ENCODE data around the gene TNRC6A. TPM values are rescaled to one million over a fixed set of nuclear protein-coding genes. Genes with fewer than 3 reads are reported as not detected.
"Not testable (repeated sequence)": the region's sequence is repeated elsewhere in the genome, so short reads cannot be mapped to it uniquely, and the experiment has no call there.

The TNRC6A gene
- total and polyA plus RNA-seq, 2 experiments from 2014 or later = 24.5 to 33.1 TPM

DNA sequence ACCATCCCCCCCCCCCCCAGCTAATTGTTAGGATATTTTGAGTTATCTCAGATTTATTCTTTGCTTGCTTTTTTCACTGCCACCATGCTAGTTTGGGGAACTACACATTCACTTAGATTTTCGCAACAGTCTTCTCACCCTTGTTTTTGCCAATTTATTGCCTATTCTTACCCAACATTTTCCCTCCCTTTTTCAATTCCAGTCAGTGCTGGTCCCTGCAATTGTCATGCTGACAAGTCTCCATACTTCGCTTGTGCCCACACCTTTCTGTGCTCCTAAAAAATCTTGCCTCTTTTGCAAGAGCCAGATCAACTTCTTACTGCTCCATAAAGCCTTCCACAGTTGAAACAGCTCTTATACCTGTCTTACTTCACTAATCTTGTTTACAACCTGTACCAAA, 16.3 kb downstream of the TNRC6A start:
- Histone ChIP-seq H3K4me3 (no peak overlapping the region), H3K9me3 (ENCODE audit: low read depth) (no peaks in the 10 kb centered on the region), H3K27ac (no peak overlapping the region), H3K36me3 (no peaks in the 10 kb centered on the region), H3K27me3 (no peaks in the 10 kb centered on the region), H3K4me1 (ENCODE audit: low read depth) (peaks cover 3% of the 10 kb centered on the region)
- no peak for DNase-seq (ENCODE audit: low read depth in 1 of 2, low spot score in 1 of 2)
- TF ChIP-seq, protein P1, sequence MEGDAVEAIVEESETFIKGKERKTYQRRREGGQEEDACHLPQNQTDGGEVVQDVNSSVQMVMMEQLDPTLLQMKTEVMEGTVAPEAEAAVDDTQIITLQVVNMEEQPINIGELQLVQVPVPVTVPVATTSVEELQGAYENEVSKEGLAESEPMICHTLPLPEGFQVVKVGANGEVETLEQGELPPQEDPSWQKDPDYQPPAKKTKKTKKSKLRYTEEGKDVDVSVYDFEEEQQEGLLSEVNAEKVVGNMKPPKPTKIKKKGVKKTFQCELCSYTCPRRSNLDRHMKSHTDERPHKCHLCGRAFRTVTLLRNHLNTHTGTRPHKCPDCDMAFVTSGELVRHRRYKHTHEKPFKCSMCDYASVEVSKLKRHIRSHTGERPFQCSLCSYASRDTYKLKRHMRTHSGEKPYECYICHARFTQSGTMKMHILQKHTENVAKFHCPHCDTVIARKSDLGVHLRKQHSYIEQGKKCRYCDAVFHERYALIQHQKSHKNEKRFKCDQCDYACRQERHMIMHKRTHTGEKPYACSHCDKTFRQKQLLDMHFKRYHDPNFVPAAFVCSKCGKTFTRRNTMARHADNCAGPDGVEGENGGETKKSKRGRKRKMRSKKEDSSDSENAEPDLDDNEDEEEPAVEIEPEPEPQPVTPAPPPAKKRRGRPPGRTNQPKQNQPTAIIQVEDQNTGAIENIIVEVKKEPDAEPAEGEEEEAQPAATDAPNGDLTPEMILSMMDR (IDR thresholded peaks at IDR 0.05; ENCODE audit: low read depth, low read length) = no peak

DNA sequence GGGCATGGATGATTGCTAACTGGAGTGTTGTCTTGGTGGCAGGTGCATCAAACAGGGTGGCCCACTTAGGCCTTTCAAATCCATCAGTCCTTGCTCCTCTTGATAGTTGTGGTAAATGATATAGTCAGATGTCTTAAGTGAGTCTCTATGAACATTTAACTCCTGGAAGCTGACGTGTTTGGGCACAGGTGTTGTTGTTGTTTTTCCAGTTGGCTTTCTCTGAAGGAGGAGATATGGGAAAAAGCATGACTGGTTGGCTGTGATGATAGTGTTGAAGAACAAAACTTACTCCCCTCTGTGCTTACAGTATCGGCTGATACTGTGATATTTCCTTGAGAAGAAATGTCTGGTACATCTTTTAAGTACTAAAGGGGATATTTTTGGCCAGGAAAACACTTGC, 18.0 kb downstream of the TNRC6A start:
- TF ChIP-seq, protein P1 (IDR thresholded peaks at IDR 0.05; ENCODE audit: low read depth, low read length) = no peak
- Histone ChIP-seq H3K27me3 (no peaks in the 10 kb centered on the region), H3K4me1 (ENCODE audit: low read depth) (peaks cover 3% of the 10 kb centered on the region), H3K4me3 (no peak overlapping the region), H3K27ac (peak overlapping the region; percentile 43), H3K9me3 (ENCODE audit: low read depth) (no peaks in the 10 kb centered on the region), H3K36me3 (peaks cover 4% of the 10 kb centered on the region)
- DNase-seq (ENCODE audit: low read depth in 1 of 2, low spot score in 1 of 2) = no peak

DNA sequence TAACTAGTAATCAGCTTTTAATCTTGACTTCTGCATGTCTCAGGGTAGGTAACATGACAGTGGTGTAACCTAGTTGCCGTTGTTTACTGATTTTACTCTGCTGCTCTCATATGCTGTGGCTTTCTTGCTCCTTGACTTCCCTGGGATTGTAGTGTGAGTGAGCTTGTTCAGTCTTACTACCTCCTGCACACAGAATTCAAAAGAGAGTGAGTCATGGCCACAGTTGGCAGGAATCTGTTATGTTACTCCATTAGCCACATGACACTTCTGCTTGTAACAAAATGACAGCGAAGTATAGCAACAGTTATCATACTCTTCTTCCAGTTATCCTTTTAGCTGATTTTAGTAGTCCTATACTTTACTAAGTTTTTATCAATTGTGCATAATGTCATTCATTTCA, 18.8 kb downstream of the TNRC6A start:
- Histone ChIP-seq H3K36me3 (peaks cover 4% of the 10 kb centered on the region), H3K4me1 (ENCODE audit: low read depth) (peaks cover 9% of the 10 kb centered on the region), H3K27ac (peak overlapping the region; percentile 43), H3K4me3 (no peak overlapping the region), H3K27me3 (no peaks in the 10 kb centered on the region), H3K9me3 (ENCODE audit: low read depth) (no peaks in the 10 kb centered on the region)
- DNase-seq (ENCODE audit: low read depth in 1 of 2, low spot score in 1 of 2) = peak in 1 of 2 donors; percentile 90
- TF ChIP-seq, protein P1 (IDR thresholded peaks at IDR 0.05; ENCODE audit: low read depth, low read length) = no peak

DNA sequence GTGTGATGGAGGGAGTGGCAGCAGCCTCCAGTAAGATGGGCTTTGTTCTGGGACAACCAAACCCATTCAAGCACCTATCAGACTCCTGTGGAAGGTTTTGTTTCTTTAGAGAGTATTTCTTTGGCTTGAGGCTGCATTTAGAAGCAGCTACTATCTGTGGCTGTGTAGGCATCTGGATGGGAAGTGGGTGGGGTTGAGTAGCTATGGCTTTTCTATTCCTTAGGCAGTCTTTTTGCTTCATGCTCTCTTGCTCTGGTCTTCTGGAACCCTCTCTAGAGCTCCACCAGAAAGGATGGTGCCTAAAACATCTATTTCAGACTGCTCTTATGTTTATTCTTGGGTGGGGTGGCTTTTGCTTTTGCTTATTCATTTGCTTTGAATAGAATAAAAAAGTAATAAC, 19.9 kb downstream of the TNRC6A start:
- DNase-seq (ENCODE audit: low read depth in 1 of 2, low spot score in 1 of 2) = no peak
- no peaks in the 10 kb centered on the region for H3K27me3 ChIP-seq

DNA sequence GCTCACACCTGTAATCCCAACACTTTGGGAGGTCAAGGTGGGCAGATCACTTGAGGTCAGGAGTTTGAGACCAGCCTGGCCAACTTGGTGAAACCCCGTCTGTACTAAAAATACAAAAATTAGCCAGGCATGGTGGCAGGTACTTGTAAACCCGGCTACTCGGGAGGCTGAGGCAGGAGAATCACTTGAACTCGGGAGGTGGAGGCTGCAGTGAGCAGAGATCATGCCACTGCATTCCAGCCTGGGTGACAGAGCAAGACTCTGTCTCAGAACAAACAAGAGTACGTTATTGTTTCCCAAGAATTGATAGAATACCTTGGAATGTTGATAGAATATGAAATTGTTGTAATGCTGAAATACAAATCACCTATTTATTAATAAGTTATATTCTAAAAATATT, 20.4 kb downstream of the TNRC6A start:
- not testable (repeated sequence) for DNase-seq (ENCODE audit: low read depth in 1 of 2, low spot score in 1 of 2); H3K36me3 ChIP-seq; H3K9me3 ChIP-seq (ENCODE audit: low read depth); H3K4me3 ChIP-seq; H3K27ac ChIP-seq; H3K27me3 ChIP-seq
- H3K4me1 ChIP-seq (ENCODE audit: low read depth) = peaks cover 20% of the 10 kb centered on the region

More for the DNA sequence above, 19.9 kb downstream of the TNRC6A start:
- Histone ChIP-seq H3K4me1 (ENCODE audit: low read depth) (peaks cover 20% of the 10 kb centered on the region), H3K36me3 (peaks cover 4% of the 10 kb centered on the region), H3K27ac (no peak overlapping the region), H3K4me3 (no peak overlapping the region), H3K9me3 (ENCODE audit: low read depth) (no peaks in the 10 kb centered on the region)
- TF ChIP-seq, protein P1 (IDR thresholded peaks at IDR 0.05; ENCODE audit: low read depth, low read length) = no peak

DNA sequence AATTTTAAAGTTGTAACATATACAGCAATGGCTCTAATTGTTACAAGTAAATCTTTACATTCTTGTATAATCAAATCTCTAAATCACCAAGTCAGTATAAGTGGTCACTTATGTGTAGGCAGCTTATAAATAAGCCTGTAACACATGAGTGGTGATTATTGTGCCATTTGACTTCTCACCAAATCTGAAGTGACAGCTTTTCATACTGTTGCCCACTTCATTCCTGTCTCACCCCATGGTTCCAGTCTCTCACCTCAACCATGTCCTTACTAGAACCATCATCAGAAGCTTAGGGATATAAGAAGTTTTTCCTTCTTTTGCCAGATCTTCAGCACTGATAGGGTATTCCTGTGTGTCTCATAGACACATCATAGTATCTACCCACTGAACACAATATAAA, 23.5 kb downstream of the TNRC6A start:
- DNase-seq (ENCODE audit: low read depth in 1 of 2, low spot score in 1 of 2) = no peak
- H3K4me1 ChIP-seq (ENCODE audit: low read depth) = peaks cover 21% of the 10 kb centered on the region
- H3K27me3 ChIP-seq = no peaks in the 10 kb centered on the region
- TF ChIP-seq, protein P1 (IDR thresholded peaks at IDR 0.05; ENCODE audit: low read depth, low read length) = no peak
- H3K27ac ChIP-seq = no peak overlapping the region
- no peak overlapping the region for H3K4me3 ChIP-seq
- H3K9me3 ChIP-seq (ENCODE audit: low read depth) = no peaks in the 10 kb centered on the region
- H3K36me3 ChIP-seq = peaks cover 4% of the 10 kb centered on the region
